Neural progenitor cell (in vitro differentiated cells): Measurements from ENCODE around the gene CCDC97.

Source experiments
- EZH2 ChIP-seq: fragments of 200-600 bp; sonication (generic); IDR thresholded peaks from 2 replicates; pipeline ENCODE4 v1.6.1; 2017; ENCODE audit warnings: antibody characterized with exemption, mild to moderate bottlenecking, moderate library complexity
- TF ChIP-seq, protein P1 (sequence below): fragments of 200-600 bp; sonication (generic); IDR thresholded peaks from 2 replicates; pipeline ENCODE4 v1.5.1; 2017; ENCODE audit warnings: antibody characterized with exemption, mild to moderate bottlenecking

DNA sequence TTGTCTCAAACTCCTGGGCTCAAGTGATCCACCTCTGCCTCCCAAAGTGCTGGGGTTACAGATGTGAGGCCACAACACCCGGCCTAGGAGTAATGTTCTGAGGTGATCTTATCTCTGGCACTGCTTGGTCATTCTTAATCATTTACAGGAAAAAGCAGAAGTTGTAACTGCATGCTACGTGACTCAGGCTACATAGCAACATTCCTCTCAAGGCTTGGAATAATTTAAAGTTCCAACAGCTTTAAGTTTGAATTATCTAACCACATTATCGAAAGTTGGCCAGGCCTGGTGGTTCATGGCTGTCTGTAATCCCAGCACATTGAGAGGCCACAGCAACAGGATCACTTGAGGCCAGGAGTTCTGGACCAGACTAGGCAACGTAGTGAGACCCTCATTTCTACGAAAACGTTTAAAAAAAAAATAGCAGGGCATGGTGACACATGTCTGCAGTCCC lies 57.9 kb downstream of the CCDC97 start:
- TF ChIP-seq, protein P1, sequence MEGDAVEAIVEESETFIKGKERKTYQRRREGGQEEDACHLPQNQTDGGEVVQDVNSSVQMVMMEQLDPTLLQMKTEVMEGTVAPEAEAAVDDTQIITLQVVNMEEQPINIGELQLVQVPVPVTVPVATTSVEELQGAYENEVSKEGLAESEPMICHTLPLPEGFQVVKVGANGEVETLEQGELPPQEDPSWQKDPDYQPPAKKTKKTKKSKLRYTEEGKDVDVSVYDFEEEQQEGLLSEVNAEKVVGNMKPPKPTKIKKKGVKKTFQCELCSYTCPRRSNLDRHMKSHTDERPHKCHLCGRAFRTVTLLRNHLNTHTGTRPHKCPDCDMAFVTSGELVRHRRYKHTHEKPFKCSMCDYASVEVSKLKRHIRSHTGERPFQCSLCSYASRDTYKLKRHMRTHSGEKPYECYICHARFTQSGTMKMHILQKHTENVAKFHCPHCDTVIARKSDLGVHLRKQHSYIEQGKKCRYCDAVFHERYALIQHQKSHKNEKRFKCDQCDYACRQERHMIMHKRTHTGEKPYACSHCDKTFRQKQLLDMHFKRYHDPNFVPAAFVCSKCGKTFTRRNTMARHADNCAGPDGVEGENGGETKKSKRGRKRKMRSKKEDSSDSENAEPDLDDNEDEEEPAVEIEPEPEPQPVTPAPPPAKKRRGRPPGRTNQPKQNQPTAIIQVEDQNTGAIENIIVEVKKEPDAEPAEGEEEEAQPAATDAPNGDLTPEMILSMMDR = no peak
- TF ChIP-seq EZH2 = no peak
